SKM-1 treated with dmso at 0.1 percent for 144 hours (cell line): Measurements from ENCODE around the gene CES3.
"Not testable (repeated sequence)": the region's sequence is repeated elsewhere in the genome, so short reads cannot be mapped to it uniquely, and the experiment has no call there.

Experiments
- DNase-seq: peaks from one replicate; lab custom pipeline; 2025; ENCODE audit not compliant: unreplicated experiment; lab: John Stamatoyannopoulos, UW

CES3 gene

GRCh38 chr16:66945939-66946338 lies 15.1 kb upstream of the CES3 start:
- no peak for DNase-seq

- DNase-seq = no peak
These were observed 14.5 kb upstream of the CES3 start for GRCh38 chr16:66946541-66946940.

GRCh38 chr16:66946974-66947301 lies 14.1 kb upstream of the CES3 start:
- no peak for DNase-seq

- DNase-seq = peak; percentile 90
These were observed 13.6 kb upstream of the CES3 start for GRCh38 chr16:66947302-66948065.

- no peak for DNase-seq
These were observed 12.8 kb upstream of the CES3 start for GRCh38 chr16:66948134-66948836.

- DNase-seq = no peak
These were observed 12.2 kb upstream of the CES3 start for GRCh38 chr16:66948837-66949225.

- DNase-seq = no peak
These were observed 11.6 kb upstream of the CES3 start for GRCh38 chr16:66949472-66949871.

GRCh38 chr16:66950437-66950836 lies 10.6 kb upstream of the CES3 start:
- DNase-seq = no peak

- no peak for DNase-seq
These were observed 9.9 kb upstream of the CES3 start for GRCh38 chr16:66950971-66951790.

- no peak for DNase-seq
These were observed 8.5 kb upstream of the CES3 start for GRCh38 chr16:66952430-66953110.

GRCh38 chr16:66953462-66954096 lies 7.5 kb upstream of the CES3 start:
- DNase-seq = no peak

GRCh38 chr16:66954097-66954659 lies 6.9 kb upstream of the CES3 start:
- DNase-seq = peak; percentile 64

GRCh38 chr16:66955363-66956153 lies 5.5 kb upstream of the CES3 start:
- not testable (repeated sequence) for DNase-seq

GRCh38 chr16:66956154-66956457 lies 5.0 kb upstream of the CES3 start:
- not testable (repeated sequence) for DNase-seq

GRCh38 chr16:66958857-66959703 lies 2.0 kb upstream of the CES3 start:
- no peak for DNase-seq

GRCh38 chr16:66959704-66960161 lies 1.3 kb upstream of the CES3 start:
- DNase-seq = peak; percentile 50

GRCh38 chr16:66960270-66960669 lies 796 bp upstream of the CES3 start:
- no peak for DNase-seq

GRCh38 chr16:66961914-66962313 lies 848 bp downstream of the CES3 start:
- DNase-seq = no peak

- no peak for DNase-seq
These were observed 3.0 kb downstream of the CES3 start for GRCh38 chr16:66964049-66964448.
